Osteocyte (in vitro differentiated cells): ENCODE measurements around the gene STON2. TPM values are rescaled to one million over a fixed set of nuclear protein-coding genes. Genes with fewer than 3 reads are reported as not detected.
"Not testable (repeated sequence)": the region's sequence is repeated elsewhere in the genome, so short reads cannot be mapped to it uniquely, and the experiment has no call there.

Experiments
- DNase-seq: peaks from one replicate; pipeline ENCODE4 v3.0.0; 2021; ENCODE audit warnings: mixed read lengths; ENCODE audit not compliant: unreplicated experiment; ENCODE audit errors: extremely low spot score
- H3K27ac Mint-ChIP-seq: one replicate; pipeline ENCODE4 v1.8.0; 2021; ENCODE audit warnings: mild to moderate bottlenecking, mixed read lengths; ENCODE audit not compliant: unreplicated experiment
- H3K27me3 Mint-ChIP-seq: one replicate; pipeline ENCODE4 v1.8.0; 2021; ENCODE audit warnings: mixed read lengths; ENCODE audit not compliant: unreplicated experiment
- H3K36me3 Mint-ChIP-seq: one replicate; pipeline ENCODE4 v1.8.0; 2021; ENCODE audit warnings: mixed read lengths; ENCODE audit not compliant: unreplicated experiment
- H3K4me1 Mint-ChIP-seq: one replicate; pipeline ENCODE4 v1.8.0; 2021; ENCODE audit warnings: mixed read lengths; ENCODE audit not compliant: unreplicated experiment
- H3K4me3 Mint-ChIP-seq: one replicate; pipeline ENCODE4 v1.8.0; 2021; ENCODE audit warnings: mild to moderate bottlenecking, moderate library complexity, mixed read lengths; ENCODE audit not compliant: unreplicated experiment
- H3K9me3 Mint-ChIP-seq: one replicate; pipeline ENCODE4 v1.8.0; 2021; ENCODE audit warnings: mixed read lengths; ENCODE audit not compliant: unreplicated experiment
- CTCF ChIP-seq: fragments of 200-600 bp; sonication (generic); IDR thresholded peaks from 2 replicates; pipeline ENCODE4 v1.5.0; 2021; ENCODE audit warnings: antibody characterized with exemption, mild to moderate bottlenecking, moderate library complexity
- total RNA-seq: library from RNA; stranded (reverse); gene quantifications from 2 replicates; pipeline ENCODE4 v1.2.1, GENCODE V29; 2021

STON2 gene
- total RNA-seq, 1 donor from 2014 or later, result not detected

DNA sequence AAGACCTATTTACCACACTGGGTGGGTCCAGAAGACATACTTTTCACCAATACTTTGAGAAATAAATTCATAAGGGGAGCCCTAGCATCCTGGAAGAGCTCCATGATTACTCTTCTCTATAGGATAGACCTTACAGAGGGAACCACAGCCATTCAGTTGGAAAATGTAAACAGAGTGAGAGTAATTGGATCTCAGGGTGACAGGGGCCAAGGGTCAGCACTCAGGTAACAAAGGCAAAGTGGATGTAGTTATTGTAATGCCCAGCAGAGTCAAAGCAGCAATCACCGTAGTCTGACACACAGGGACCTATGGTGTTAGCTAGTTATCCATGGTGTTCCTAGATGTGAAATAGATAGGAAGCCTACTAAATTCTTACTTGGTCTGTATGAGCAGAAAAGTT is 168.6 kb downstream of the STON2 start:
- no peak overlapping the region for H3K4me3 Mint-ChIP-seq

DNA sequence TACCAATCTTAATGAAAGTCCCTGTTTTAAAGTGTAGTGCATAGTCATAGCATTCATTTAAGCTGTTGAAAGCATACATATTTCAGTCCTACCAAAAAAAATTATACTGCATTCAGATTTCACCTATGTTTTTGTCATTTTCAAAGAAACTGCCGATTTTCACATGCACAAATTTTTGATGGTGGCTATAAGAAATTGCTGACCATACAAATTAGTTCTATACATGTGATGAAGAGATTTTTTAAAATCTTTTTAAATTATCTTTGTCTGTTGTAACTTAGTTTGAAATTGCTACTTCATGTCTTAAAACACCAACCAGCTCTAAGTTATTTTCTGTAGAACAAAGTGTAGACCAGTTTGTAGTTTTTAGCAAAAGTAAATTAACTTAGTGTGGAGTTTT is 175.9 kb downstream of the STON2 start:
- Mint-ChIP-seq H3K9me3 (no peaks in the 10 kb centered on the region), H3K36me3 (peaks cover 2% of the 10 kb centered on the region), H3K27ac (no peak overlapping the region), H3K4me1 (peaks cover 7% of the 10 kb centered on the region), H3K4me3 (no peak overlapping the region), H3K27me3 (no peaks in the 10 kb centered on the region)
- DNase-seq, result no peak
- no peak for TF ChIP-seq CTCF

More for the DNA sequence above, 168.6 kb downstream of the STON2 start:
- Mint-ChIP-seq H3K9me3 (no peaks in the 10 kb centered on the region), H3K36me3 (no peaks in the 10 kb centered on the region), H3K27ac (no peak overlapping the region), H3K27me3 (no peaks in the 10 kb centered on the region), H3K4me1 (peaks cover 9% of the 10 kb centered on the region)
- DNase-seq, result no peak
- TF ChIP-seq CTCF, result no peak

DNA sequence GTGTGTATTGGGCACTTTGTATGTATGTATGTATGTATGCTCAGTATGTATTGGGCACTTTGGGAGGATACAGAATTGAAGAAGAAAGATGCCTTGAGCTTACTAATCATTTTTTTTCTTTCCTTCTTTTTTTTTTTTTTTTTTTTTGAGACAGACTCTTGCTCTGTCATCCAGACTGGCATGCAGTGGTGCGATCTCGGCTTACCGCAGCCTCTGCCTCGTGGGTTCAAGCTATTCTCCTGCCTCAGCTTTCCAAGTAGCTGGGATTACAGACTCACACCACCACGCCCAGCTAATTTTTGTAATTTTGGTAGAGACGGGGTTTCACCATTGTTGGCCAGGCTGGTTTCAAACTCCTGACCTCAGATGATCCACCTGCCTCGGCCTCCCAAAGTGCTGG is 176.3 kb downstream of the STON2 start:
- DNase-seq, H3K27ac Mint-ChIP-seq, H3K4me3 Mint-ChIP-seq, H3K36me3 Mint-ChIP-seq, H3K27me3 Mint-ChIP-seq, H3K4me1 Mint-ChIP-seq, H3K9me3 Mint-ChIP-seq: not testable (repeated sequence)

- peaks cover 2% of the 10 kb centered on the region for H3K36me3 Mint-ChIP-seq
- H3K27me3 Mint-ChIP-seq, result no peaks in the 10 kb centered on the region
- H3K27ac Mint-ChIP-seq, result peak overlapping the region; percentile 99
- H3K4me3 Mint-ChIP-seq, result no peak overlapping the region
- TF ChIP-seq CTCF, result no peak
- DNase-seq, result no peak
- no peaks in the 10 kb centered on the region for H3K9me3 Mint-ChIP-seq
- peaks cover 19% of the 10 kb centered on the region for H3K4me1 Mint-ChIP-seq
Measured at GRCh38 chr14:81222691-81223090, 177.4 kb downstream of the STON2 start.

GRCh38 chr14:81222126-81222525 is 178.0 kb downstream of the STON2 start:
- DNase-seq, result no peak
- peaks cover 2% of the 10 kb centered on the region for H3K36me3 Mint-ChIP-seq
- no peaks in the 10 kb centered on the region for H3K27me3 Mint-ChIP-seq
- no peak for TF ChIP-seq CTCF
- H3K9me3 Mint-ChIP-seq, result no peaks in the 10 kb centered on the region
- peak overlapping the region; percentile 99 for H3K27ac Mint-ChIP-seq
- peak overlapping the region; percentile 85 for H3K4me3 Mint-ChIP-seq
- peaks cover 22% of the 10 kb centered on the region for H3K4me1 Mint-ChIP-seq

- TF ChIP-seq CTCF, result no peak
- Mint-ChIP-seq H3K4me1 (peaks cover 26% of the 10 kb centered on the region), H3K27ac (peak overlapping the region; percentile 99), H3K36me3 (peaks cover 2% of the 10 kb centered on the region), H3K4me3 (peak overlapping the region; percentile 85), H3K27me3 (no peaks in the 10 kb centered on the region), H3K9me3 (no peaks in the 10 kb centered on the region)
- no peak for DNase-seq
Measured at GRCh38 chr14:81221579-81222102, 178.5 kb downstream of the STON2 start.
